NCI-H2081 (cell line): ENCODE measurements around the gene NOPCHAP1.
A peak's percentile ranks its signal among the peaks of the same experiment; 100 is the strongest.
"Not testable (repeated sequence)": the region's sequence is repeated elsewhere in the genome, so short reads cannot be mapped to it uniquely, and the experiment has no call there.

ENCODE experiments used
- DNase-seq, 2 experiments: peaks; one replicate each; lab custom pipeline; 2025; lab: John Stamatoyannopoulos, UW

NOPCHAP1 gene

GRCh38 chr12:104964856-104965205 lies 21.3 kb upstream of the NOPCHAP1 start:
- no peak for DNase-seq

DNA sequence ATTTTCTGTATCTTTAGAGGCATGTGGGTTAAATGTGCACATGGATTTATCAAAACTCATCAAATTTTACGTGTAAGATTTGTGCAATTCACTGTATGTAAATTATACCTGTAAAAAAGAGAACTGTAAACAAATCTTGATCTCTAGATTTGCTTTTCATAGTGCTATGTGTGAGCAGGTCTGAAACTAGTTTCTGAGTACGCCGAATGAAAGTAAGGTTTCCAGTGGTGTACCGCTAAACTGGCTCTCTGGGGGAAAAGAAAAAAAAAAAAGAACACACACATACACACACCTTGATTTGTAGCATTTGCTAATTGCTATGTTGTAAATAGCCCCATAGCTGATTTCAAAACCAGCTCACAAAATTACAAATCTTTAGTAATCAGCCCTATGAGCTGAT lies 19.4 kb upstream of the NOPCHAP1 start:
- DNase-seq: no peak

- no peak for DNase-seq
Measured at GRCh38 chr12:104969343-104969742, 16.8 kb upstream of the NOPCHAP1 start.

DNA sequence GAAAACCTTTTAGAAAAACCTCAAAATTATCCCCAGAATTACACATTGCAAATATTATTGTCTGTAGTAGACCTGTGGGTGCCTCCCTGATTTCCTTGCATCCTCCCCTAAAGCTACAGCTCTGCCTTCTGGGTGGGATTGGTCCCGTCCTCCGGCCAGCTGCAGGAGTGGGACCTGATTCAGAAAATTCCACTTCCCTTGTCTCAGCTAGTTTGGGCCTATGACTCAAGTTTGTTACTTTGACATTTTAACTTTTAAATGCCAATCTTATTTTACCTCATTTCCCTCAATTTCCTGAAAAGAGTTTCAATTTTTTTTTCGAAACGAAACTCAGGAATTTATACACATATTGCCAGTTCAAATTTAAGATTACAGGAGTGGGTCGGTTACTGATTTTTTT lies 14.8 kb upstream of the NOPCHAP1 start:
- DNase-seq: no peak

GRCh38 chr12:104973250-104973649 lies 12.9 kb upstream of the NOPCHAP1 start:
- DNase-seq: no peak

GRCh38 chr12:104974626-104975290 lies 11.4 kb upstream of the NOPCHAP1 start:
- no peak for DNase-seq

GRCh38 chr12:104975587-104976343 lies 10.4 kb upstream of the NOPCHAP1 start:
- no peak for DNase-seq

DNA sequence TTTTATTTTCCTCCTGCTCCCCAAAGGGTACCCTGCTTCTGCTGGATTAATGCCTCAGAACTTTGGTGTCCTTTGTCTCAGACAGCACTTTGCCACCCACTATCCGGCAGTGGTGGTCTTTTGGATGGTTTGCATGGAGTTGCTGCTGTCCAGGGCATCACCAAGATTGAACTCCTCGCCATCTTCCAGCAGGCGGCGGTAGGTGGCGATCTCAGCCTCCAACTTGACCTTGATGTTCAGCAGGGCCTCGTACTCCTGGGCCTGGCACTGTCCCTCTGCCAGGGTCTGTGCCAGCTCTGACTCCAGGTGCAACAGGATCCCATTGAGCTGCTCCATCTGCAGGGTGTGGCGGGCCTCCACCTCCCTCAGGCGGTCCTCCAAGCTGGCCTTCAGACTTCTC lies 9.4 kb upstream of the NOPCHAP1 start:
- no peak for DNase-seq

DNA sequence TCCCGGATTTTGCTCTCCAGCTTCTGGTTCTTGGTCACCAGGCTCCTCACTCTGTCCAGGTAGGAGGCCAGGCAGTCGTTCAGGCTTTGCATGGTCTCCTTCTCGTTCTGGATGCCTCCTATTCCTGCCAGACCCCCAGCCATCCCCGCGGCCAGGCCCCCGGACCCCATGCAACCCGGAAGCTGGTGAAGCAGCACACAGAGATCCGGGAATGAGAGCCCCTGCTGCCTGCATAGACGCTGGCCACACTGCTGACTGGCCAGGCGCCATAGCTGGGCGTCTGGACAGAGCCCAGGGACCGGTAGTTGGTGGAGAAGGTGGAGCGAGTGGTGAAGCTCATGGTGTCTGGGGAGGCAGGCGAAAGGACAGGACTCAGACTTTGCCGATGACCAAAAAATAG lies 8.4 kb upstream of the NOPCHAP1 start:
- not testable (repeated sequence) for DNase-seq

GRCh38 chr12:104985206-104985605 lies 910 bp upstream of the NOPCHAP1 start:
- DNase-seq: peak in 1 of 2 experiments; percentile 4

DNA sequence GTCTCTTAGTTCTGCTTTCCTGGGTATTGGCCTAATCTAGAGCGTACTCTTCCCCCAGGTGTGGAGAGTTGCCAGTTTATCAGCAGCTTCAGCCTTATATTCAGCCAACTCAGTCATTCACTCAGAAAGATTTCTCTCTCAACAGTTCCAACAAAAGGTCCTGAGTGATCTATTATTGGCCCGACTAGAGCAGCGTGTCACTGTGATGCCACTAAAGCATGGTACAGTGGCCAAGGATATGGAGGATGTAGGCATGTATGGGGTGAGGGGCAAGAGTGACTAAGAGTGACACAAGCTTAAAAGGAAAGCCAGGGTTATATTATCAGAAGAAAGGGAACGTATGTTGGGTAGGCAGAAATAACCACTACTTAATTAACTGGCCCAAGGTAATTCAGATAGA lies 4.8 kb downstream of the NOPCHAP1 start:
- DNase-seq: no peak

GRCh38 chr12:104991565-104992128 lies 5.5 kb downstream of the NOPCHAP1 start:
- peak; percentile 18 to 52 for DNase-seq

DNA sequence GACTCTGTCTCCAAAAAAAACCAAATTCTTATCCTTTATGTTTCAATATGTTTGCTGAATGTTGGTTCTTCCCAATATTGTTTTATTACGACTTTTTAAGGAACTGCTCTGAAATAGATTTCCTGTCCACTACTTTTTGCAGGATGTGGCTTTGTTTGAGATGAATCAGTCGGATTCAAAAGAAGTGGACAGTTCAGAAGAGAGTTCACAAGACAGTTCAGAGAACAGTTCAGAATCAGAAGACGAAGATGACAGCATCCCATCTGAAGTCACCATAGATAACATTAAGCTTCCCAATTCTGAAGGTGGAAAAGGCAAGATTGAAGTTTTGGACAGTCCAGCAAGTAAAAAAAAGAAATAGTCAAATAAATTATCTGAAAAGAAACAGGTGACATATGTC lies 8.2 kb downstream of the NOPCHAP1 start:
- no peak for DNase-seq

DNA sequence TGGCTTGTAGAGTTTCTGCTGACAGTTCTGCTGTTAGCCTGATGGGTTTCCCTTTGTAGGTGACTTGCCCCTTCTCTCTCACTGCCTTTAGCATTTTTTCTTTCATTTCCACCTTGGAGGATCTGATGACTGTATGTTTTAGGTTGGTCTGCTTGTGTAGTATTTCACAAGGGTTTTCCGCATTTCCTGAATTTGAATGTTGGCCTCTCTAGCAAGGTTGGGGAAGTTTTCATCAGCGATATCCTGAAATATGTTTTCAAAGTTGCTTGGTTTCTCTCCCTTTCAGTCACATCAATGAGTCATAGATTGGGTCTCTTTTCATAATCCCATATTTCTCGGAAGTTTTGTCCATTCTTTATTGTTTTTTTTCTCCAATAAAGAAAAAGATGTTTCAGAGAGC lies 11.4 kb downstream of the NOPCHAP1 start:
- no peak for DNase-seq

DNA sequence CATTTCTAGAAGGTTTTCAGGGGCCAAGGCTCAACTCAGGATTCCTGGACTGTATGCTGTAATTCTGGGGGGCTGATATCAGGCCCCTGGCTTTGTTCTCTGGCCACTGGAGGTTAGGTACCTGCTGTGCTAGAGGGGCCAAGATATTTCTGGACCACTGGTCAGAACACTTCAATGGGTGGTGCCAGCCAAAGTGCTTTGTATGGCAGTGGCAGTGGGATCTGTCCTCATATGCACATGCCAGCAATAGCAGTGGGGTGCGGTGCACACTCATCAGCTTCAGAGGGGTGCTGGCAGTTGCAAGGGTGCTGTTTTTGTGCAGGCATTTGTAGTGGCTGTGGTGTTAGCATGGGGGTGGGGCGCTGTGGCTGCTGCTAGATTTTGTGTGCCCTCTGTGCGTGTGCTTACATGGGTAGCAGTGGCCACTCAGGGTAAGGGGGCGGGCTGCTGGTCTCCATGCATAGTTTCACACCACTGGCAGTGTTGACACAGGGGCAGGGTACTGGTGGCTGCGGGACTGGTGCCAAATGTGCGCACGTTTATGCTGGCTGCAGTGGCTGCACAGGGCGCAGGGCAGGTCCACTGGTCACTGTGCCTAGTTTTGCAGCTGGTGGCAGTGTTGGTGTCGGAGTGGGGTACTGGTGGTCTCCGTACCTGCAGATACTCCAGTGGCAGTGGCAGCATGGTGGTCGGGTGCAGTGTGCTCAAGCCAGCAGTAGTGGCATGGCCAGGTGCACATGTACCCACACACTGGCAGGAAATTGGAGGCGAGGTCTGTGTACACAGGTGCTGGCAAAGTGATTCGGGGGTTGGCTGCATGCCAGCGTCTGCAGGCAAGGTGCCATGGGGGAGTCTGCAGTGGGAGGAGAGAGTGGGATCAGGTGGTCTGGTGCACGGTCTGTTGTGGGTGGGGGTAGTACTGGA lies 12.6 kb downstream of the NOPCHAP1 start:
- peak; percentile 91 to 95 for DNase-seq

- DNase-seq: no peak
Measured at GRCh38 chr12:104999347-104999685, 13.2 kb downstream of the NOPCHAP1 start.

DNA sequence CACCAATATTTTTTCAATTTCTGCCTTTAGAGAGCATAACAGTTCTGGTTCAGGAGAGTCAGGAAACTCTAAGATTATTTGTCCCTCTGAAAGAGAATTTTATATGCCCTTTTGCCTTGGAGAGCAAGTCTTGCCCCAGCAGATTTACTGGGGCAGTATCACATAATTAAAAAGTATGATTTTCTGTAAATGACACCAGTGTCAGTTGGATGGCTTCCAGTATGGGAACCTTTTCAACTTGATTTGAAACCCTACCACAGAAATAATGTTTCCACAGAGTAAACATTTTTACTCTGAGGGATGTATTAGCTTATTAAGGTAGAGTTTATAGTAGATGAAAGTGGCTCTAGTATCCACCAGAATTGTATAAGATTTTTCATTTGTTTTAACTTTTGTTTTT lies 15.4 kb downstream of the NOPCHAP1 start:
- peak in 1 of 2 experiments; percentile 8 for DNase-seq

DNA sequence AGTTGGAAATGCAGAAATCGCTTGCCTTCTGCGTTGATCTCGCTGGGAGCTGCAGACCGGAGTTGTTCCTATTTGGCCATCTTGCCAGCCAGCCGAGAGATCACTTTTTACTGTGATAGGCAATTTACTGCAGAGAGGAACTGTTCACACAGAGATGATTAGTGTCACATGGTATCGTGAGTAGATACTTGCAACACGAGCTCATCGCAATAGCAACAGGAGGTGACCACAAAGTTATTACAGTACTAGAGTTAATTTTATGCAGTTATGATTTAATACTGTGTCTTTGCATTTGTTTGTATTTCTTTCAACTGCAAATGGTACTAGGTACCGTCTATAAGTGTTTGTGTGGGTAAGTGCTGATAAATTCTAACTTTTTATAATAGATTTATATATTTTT lies 27.8 kb downstream of the NOPCHAP1 start:
- peak in 1 of 2 experiments; percentile 47 for DNase-seq

DNA sequence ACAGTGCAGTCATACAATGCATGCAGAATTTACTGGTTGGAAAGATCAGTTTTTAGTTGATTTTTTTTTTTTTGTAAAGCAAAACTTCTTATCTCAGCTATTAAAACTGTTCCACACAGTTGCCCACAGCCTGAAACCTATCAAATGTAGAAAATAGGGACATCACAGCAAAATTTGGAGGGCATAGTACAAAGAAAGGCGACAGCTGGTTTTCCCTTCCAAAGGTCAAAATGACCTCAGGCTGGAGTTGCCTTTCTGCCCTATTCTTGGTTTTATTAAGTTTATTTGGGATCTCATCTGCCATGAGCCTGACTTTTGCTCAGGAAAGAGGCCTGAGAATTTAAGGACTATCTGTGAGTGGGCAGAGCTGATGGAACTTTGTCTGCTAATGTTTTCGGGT lies 28.5 kb downstream of the NOPCHAP1 start:
- DNase-seq: no peak

DNA sequence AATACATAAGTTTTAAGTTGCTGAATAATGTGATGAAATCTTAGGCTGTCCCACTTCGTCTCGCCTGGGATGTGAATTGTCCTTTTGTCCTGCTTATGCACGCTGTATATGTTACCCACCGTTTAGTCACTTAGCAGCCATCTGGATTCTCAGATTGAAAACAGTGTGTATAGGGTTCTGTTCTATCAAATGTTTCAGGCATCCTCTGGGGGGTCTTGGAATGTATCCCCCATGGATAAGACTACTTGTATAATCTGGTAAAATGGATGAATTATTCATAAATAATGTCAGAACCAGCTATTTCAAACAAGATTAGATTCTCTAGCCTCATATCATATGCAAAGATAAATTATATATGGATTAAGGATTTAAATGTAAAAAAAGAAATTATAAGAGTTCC lies 29.4 kb downstream of the NOPCHAP1 start:
- no peak for DNase-seq

GRCh38 chr12:105018012-105018411 lies 31.9 kb downstream of the NOPCHAP1 start:
- no peak for DNase-seq

GRCh38 chr12:105018776-105019175 lies 32.7 kb downstream of the NOPCHAP1 start:
- DNase-seq: peak in 1 of 2 experiments; percentile 11
